GM12865 (cell line): Measurements from ENCODE around the gene SNX5.

Source experiments
- DNase-seq: peaks from one replicate; pipeline ENCODE4 v3.0.0; 2010; ENCODE audit warnings: low read depth
- H3K4me3 ChIP-seq: 2 replicates; pipeline ENCODE4 v1.5.1; 2011; ENCODE audit warnings: mild to moderate bottlenecking, low read depth, low read length, control low read depth
- CTCF ChIP-seq: IDR thresholded peaks from 2 replicates; pipeline ENCODE4 v1.5.1; 2011; ENCODE audit warnings: low read length, control low read depth, low read depth, inconsistent platforms; ENCODE audit not compliant: insufficient read depth; ENCODE audit errors: missing control alignments

Gene SNX5

GRCh38 chr20:17972121-17972520 lies 3.5 kb upstream of the SNX5 start:
- DNase-seq: no peak
- peak overlapping the region; percentile 78 for H3K4me3 ChIP-seq
- no peak for TF ChIP-seq CTCF

GRCh38 chr20:17971300-17972013 lies 2.9 kb upstream of the SNX5 start:
- TF ChIP-seq CTCF: no peak
- no peak for DNase-seq
- H3K4me3 ChIP-seq: peak overlapping the region; percentile 78

GRCh38 chr20:17969884-17970409 lies 1.4 kb upstream of the SNX5 start:
- no peak for TF ChIP-seq CTCF
- peak overlapping the region; percentile 78 for H3K4me3 ChIP-seq
- peak; percentile 82 for DNase-seq

GRCh38 chr20:17969278-17969883 lies 787 bp upstream of the SNX5 start:
- no peak for TF ChIP-seq CTCF
- H3K4me3 ChIP-seq: peak overlapping the region; percentile 78
- DNase-seq: peak; percentile 64

GRCh38 chr20:17967521-17968365 lies 851 bp downstream of the SNX5 start:
- TF ChIP-seq CTCF: no peak
- DNase-seq: no peak
- peak overlapping the region; percentile 71 for H3K4me3 ChIP-seq

- DNase-seq: peak; percentile 72
- no peak for TF ChIP-seq CTCF
- peak overlapping the region; percentile 71 for H3K4me3 ChIP-seq
These were observed 1.9 kb downstream of the SNX5 start for GRCh38 chr20:17966432-17967310.
